HG02870 (cell line): Measurements from ENCODE around the gene CHST8.
"Not testable (repeated sequence)": the region's sequence is repeated elsewhere in the genome, so short reads cannot be mapped to it uniquely, and the experiment has no call there.

ENCODE experiments used
- ATAC-seq: cut with Tn5 transposase; IDR thresholded peaks from one replicate; pipeline ENCODE4 v1.9.1; 2021; ENCODE audit warnings: mild to moderate bottlenecking, moderate library complexity; ENCODE audit not compliant: unreplicated experiment

Gene CHST8

GRCh38 chr19:33805313-33805712 is 183.6 kb downstream of the CHST8 start:
- no peak for ATAC-seq

- ATAC-seq: no peak
Measured at GRCh38 chr19:33805840-33806433, 184.2 kb downstream of the CHST8 start.

- no peak for ATAC-seq
Measured at GRCh38 chr19:33806434-33806881, 184.7 kb downstream of the CHST8 start.

GRCh38 chr19:33808399-33808798 is 186.6 kb downstream of the CHST8 start:
- no peak for ATAC-seq

GRCh38 chr19:33809960-33810359 is 188.2 kb downstream of the CHST8 start:
- no peak for ATAC-seq

- ATAC-seq: no peak
Measured at GRCh38 chr19:33810821-33811220, 189.1 kb downstream of the CHST8 start.

GRCh38 chr19:33811246-33811645 is 189.5 kb downstream of the CHST8 start:
- no peak for ATAC-seq

GRCh38 chr19:33811736-33812387 is 190.1 kb downstream of the CHST8 start:
- ATAC-seq: no peak

- ATAC-seq: no peak
Measured at GRCh38 chr19:33812388-33813330, 190.9 kb downstream of the CHST8 start.

- ATAC-seq: no peak
Measured at GRCh38 chr19:33813391-33814101, 191.8 kb downstream of the CHST8 start.

- no peak for ATAC-seq
Measured at GRCh38 chr19:33814181-33815165, 192.7 kb downstream of the CHST8 start.

GRCh38 chr19:33815380-33816340 is 193.9 kb downstream of the CHST8 start:
- ATAC-seq: no peak

GRCh38 chr19:33818411-33818810 is 196.7 kb downstream of the CHST8 start:
- no peak for ATAC-seq

- not testable (repeated sequence) for ATAC-seq
Measured at GRCh38 chr19:33819078-33819477, 197.3 kb downstream of the CHST8 start.

GRCh38 chr19:33819506-33819879 is 197.7 kb downstream of the CHST8 start:
- no peak for ATAC-seq

GRCh38 chr19:33819880-33820781 is 198.4 kb downstream of the CHST8 start:
- ATAC-seq: no peak

- ATAC-seq: no peak
Measured at GRCh38 chr19:33821871-33822270, 200.1 kb downstream of the CHST8 start.
